Endodermal cell (in vitro differentiated cells): ENCODE results near the gene CD244. TPM values are rescaled to one million over a fixed set of nuclear protein-coding genes. Genes with fewer than 3 reads are reported as not detected.

Experiments used
- DNase-seq: peaks from one replicate; pipeline ENCODE4 v3.0.0-alpha.2; 2017
- H3K27ac ChIP-seq: 2 replicates; pipeline ENCODE4 v1.5.1; 2013; ENCODE audit warnings: mild to moderate bottlenecking, low read depth, low read length, moderate library complexity
- H3K27me3 ChIP-seq: 2 replicates; pipeline ENCODE4 v1.6.1; 2013; ENCODE audit warnings: mild to moderate bottlenecking, low read length, moderate library complexity; ENCODE audit not compliant: insufficient read depth, control insufficient read depth, poor library complexity, severe bottlenecking
- H3K36me3 ChIP-seq: 2 replicates; pipeline ENCODE4 v1.7.0; 2013; ENCODE audit warnings: mild to moderate bottlenecking, low read length, moderate library complexity; ENCODE audit not compliant: control insufficient read depth, insufficient read depth
- H3K4me1 ChIP-seq: one replicate; pipeline ENCODE4 v1.7.0; 2013; ENCODE audit warnings: low read length; ENCODE audit not compliant: control insufficient read depth, insufficient read depth
- H3K4me3 ChIP-seq: 2 replicates; pipeline ENCODE4 v1.5.1; 2013; ENCODE audit warnings: mild to moderate bottlenecking, low read length, moderate library complexity
- H3K9ac ChIP-seq: 2 replicates; pipeline ENCODE4 v1.6.1; 2013; ENCODE audit warnings: mild to moderate bottlenecking, low read length, moderate library complexity; ENCODE audit not compliant: poor library complexity, severe bottlenecking; ENCODE audit errors: extremely low read depth
- H3K9me3 ChIP-seq: 2 replicates; pipeline ENCODE4 v1.6.1; 2013; ENCODE audit warnings: mild to moderate bottlenecking, low read length, moderate library complexity; ENCODE audit not compliant: control insufficient read depth
- H3K27ac Mint-ChIP-seq: 2 replicates; pipeline ENCODE4 v1.8.0; 2020; ENCODE audit warnings: mixed read lengths
- H3K27me3 Mint-ChIP-seq: 2 replicates; pipeline ENCODE4 v1.8.0; 2021; ENCODE audit warnings: mild to moderate bottlenecking, mixed read lengths; ENCODE audit not compliant: insufficient read depth
- H3K36me3 Mint-ChIP-seq: 2 replicates; pipeline ENCODE4 v1.8.0; 2020; ENCODE audit warnings: low read depth, mixed read lengths
- H3K4me1 Mint-ChIP-seq: 2 replicates; pipeline ENCODE4 v1.8.0; 2020; ENCODE audit warnings: mixed read lengths
- H3K4me3 Mint-ChIP-seq: 2 replicates; pipeline ENCODE4 v1.8.0; 2020; ENCODE audit warnings: mild to moderate bottlenecking, moderate library complexity, mixed read lengths
- H3K9me3 Mint-ChIP-seq: 2 replicates; pipeline ENCODE4 v1.8.0; 2020; ENCODE audit warnings: mild to moderate bottlenecking, mixed read lengths
- WGBS, 2 experiments: methylation state at CpG; one replicate each; pipeline versions ENCODE4 v1.1.5 to v1.1.7; 2013; ENCODE audit warnings: missing lambda C conversion rate in 2 of 2, mixed read lengths in 1 of 2; ENCODE audit not compliant: insufficient coverage in 1 of 2, insufficient read length in 1 of 2; 5-methylcytosine and 5-hydroxymethylcytosine counted together
- total RNA-seq, 2 donors: library from RNA; stranded (reverse); fragmentation: NEBNext Ultra II Directional in 1 of 2; extraction: Animal tissue kit (Norgen Biotek cat#: 25700) in 1 of 2; gene quantifications; 2 replicates in 1 of 2; 3 replicates in 1 of 2; pipeline ENCODE4 v1.2.1, GENCODE V29; 2021
- TF ChIP-seq, protein P1 (sequence below): fragments of 200-600 bp; sonication (generic); conservative IDR thresholded peaks from 2 replicates; pipeline ENCODE4 v1.5.0; 2021; ENCODE audit warnings: antibody characterized with exemption, mild to moderate bottlenecking

CD244 gene
- total RNA-seq, 2 donors from 2014 or later: 0.31 TPM; not detected in 1

DNA sequence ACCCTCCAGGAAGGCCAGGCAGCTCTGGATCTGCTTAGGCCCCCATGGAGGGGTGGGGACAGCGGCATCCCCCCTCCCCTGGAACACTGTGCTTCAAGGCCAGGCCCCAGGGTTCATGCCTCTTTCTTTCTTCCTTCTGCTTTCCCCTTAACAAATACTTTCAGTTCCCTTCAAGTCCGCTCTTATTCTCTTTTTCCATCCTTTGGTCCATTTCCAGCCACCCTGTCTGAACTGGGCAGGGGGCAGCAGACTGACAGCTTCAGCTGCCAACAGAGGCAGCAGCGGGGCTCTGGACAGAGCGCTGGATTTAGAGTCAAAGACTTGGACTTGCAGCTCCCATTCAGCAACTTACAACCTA is 1.1 kb upstream of the CD244 start:
- 84 to 95% methylated on average over 3 to 4 of the region's 4 CpGs for WGBS, 2 experiments
- H3K9me3 Mint-ChIP-seq: no peaks in the 10 kb centered on the region
- peaks cover 52% of the 10 kb centered on the region for H3K4me1 Mint-ChIP-seq
- TF ChIP-seq, protein P1, sequence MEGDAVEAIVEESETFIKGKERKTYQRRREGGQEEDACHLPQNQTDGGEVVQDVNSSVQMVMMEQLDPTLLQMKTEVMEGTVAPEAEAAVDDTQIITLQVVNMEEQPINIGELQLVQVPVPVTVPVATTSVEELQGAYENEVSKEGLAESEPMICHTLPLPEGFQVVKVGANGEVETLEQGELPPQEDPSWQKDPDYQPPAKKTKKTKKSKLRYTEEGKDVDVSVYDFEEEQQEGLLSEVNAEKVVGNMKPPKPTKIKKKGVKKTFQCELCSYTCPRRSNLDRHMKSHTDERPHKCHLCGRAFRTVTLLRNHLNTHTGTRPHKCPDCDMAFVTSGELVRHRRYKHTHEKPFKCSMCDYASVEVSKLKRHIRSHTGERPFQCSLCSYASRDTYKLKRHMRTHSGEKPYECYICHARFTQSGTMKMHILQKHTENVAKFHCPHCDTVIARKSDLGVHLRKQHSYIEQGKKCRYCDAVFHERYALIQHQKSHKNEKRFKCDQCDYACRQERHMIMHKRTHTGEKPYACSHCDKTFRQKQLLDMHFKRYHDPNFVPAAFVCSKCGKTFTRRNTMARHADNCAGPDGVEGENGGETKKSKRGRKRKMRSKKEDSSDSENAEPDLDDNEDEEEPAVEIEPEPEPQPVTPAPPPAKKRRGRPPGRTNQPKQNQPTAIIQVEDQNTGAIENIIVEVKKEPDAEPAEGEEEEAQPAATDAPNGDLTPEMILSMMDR: peak; percentile 18
- peaks cover 9% of the 10 kb centered on the region for H3K4me1 ChIP-seq
- H3K27ac ChIP-seq: no peak overlapping the region
- H3K27me3 ChIP-seq: no peaks in the 10 kb centered on the region
- no peaks in the 10 kb centered on the region for H3K9me3 ChIP-seq
- no peak overlapping the region for H3K9ac ChIP-seq
- H3K36me3 Mint-ChIP-seq: no peaks in the 10 kb centered on the region
- no peak for DNase-seq
- peak overlapping the region; percentile 26 for H3K27ac Mint-ChIP-seq
- no peak overlapping the region for H3K4me3 Mint-ChIP-seq
- H3K4me3 ChIP-seq: no peak overlapping the region
- H3K36me3 ChIP-seq: no peaks in the 10 kb centered on the region
- H3K27me3 Mint-ChIP-seq: no peaks in the 10 kb centered on the region

- no peak for DNase-seq
- peaks cover 52% of the 10 kb centered on the region for H3K4me1 Mint-ChIP-seq
- Histone ChIP-seq H3K9ac (no peak overlapping the region), H3K36me3 (no peaks in the 10 kb centered on the region), H3K27ac (no peak overlapping the region), H3K4me3 (no peak overlapping the region), H3K4me1 (peaks cover 8% of the 10 kb centered on the region), H3K9me3 (no peaks in the 10 kb centered on the region), H3K27me3 (no peaks in the 10 kb centered on the region)
- H3K4me3 Mint-ChIP-seq: no peak overlapping the region
- peak overlapping the region; percentile 35 for H3K27ac Mint-ChIP-seq
- 86 to 94% methylated on average over 6 to 11 of the region's 11 CpGs for WGBS, 2 experiments
- no peaks in the 10 kb centered on the region for H3K9me3 Mint-ChIP-seq
- no peaks in the 10 kb centered on the region for H3K27me3 Mint-ChIP-seq
- TF ChIP-seq, protein P1: no peak
- no peaks in the 10 kb centered on the region for H3K36me3 Mint-ChIP-seq
Observed at GRCh38 chr1:160863061-160863773, 530 bp upstream of the CD244 start.

DNA sequence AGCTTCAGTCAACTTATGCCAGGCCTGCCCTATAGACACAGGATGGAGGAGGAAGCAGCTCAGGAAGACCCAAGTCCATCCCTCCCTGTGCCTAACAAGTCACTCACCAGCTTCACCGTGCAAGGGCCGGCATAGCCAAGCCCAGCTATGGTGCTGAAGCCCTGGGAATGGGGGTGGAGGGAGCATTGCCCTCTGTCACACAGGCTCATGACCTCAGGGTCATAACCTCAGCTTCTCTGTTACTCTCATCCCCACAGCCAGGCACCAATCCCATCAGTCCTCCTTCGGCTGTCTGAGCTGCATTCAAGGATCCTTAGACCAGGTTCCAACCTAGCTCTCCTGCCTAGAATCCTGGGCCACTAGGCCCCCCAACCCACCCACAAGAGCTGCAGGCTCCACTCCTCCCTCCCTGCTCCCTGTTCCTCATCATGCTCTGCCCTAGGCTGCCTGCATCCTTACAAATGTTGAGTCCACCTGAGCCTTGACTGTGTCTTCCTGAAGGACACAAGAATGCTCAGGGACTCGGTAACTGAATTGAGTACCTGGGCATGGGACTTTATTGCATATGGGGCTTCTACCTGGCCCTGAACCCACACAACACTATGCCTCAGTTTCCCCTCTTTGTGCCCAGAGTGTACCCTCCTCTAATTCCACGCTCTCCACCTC is 1.7 kb downstream of the CD244 start:
- H3K9me3 ChIP-seq: no peaks in the 10 kb centered on the region
- peaks cover 5% of the 10 kb centered on the region for H3K4me1 ChIP-seq
- H3K27ac ChIP-seq: no peak overlapping the region
- Mint-ChIP-seq H3K4me1 (peaks cover 31% of the 10 kb centered on the region), H3K4me3 (no peak overlapping the region), H3K27me3 (no peaks in the 10 kb centered on the region), H3K27ac (no peak overlapping the region), H3K9me3 (no peaks in the 10 kb centered on the region), H3K36me3 (no peaks in the 10 kb centered on the region)
- whole genome bisulfite sequencing, 2 experiments: 73 to 100% methylated on average over 1 to 5 of the region's 5 CpGs
- no peak overlapping the region for H3K9ac ChIP-seq
- no peaks in the 10 kb centered on the region for H3K36me3 ChIP-seq
- no peak overlapping the region for H3K4me3 ChIP-seq
- TF ChIP-seq, protein P1: no peak
- no peaks in the 10 kb centered on the region for H3K27me3 ChIP-seq
- DNase-seq: no peak
